K562 (cell line): Measurements from ENCODE around the gene PDIA3. TPM values are rescaled to one million over a fixed set of nuclear protein-coding genes. Genes with fewer than 3 reads are reported as not detected.

ENCODE experiments used
- BRD4 ChIP-seq: fragments of 200-600 bp; sonication (generic); IDR thresholded peaks from 2 replicates; pipeline ENCODE4 v1.6.1; 2017; ENCODE audit warnings: inconsistent platforms
- CBFA2T3 ChIP-seq: fragments of 450-650 bp; IDR thresholded peaks from 2 replicates; pipeline ENCODE4 v1.6.1; 2017
- CBX3 ChIP-seq, 2 experiments: IDR thresholded peaks; 1 replicate in 1 of 2; 2 replicates in 1 of 2; pipeline ENCODE4 v1.6.1; 2012; ENCODE audit warnings: inconsistent platforms in 2 of 2, low read length in 2 of 2, borderline replicate concordance in 1 of 2, control low read depth in 1 of 2
- HDAC3 ChIP-seq: fragments of 450-650 bp; IDR thresholded peaks from 2 replicates; pipeline ENCODE4 v1.6.1; 2018; ENCODE audit warnings: borderline replicate concordance, mild to moderate bottlenecking, moderate library complexity; ENCODE audit not compliant: partially characterized antibody
- KDM5B ChIP-seq: fragments of 200-600 bp; sonication (generic); IDR thresholded peaks from 2 replicates; pipeline ENCODE4 v1.6.1; 2012; ENCODE audit warnings: low read depth, mild to moderate bottlenecking, moderate library complexity, low read length, control low read depth, inconsistent platforms; ENCODE audit not compliant: insufficient replicate concordance
- MECOM ChIP-seq: fragments of 250-450 bp; sonication (Bioruptor Pico); IDR thresholded peaks from 2 replicates; pipeline ENCODE4 v1.8.0; 2022; ENCODE audit warnings: inconsistent platforms
- U2AF1 ChIP-seq: fragments of 200-400 bp; formaldehyde crosslinking; optimal IDR thresholded peaks from 2 replicates; pipeline ENCODE3; 2017; ENCODE audit warnings: mild to moderate bottlenecking, low read depth, low read length, moderate library complexity
- ZBTB2 ChIP-seq: fragments of 450-650 bp; IDR thresholded peaks from 2 replicates; pipeline ENCODE4 v1.6.1; 2016; ENCODE audit warnings: antibody characterized with exemption
- ZBTB7A ChIP-seq: IDR thresholded peaks from 2 replicates; pipeline ENCODE4 v1.6.1; 2011; ENCODE audit warnings: low read depth, mild to moderate bottlenecking, low read length, moderate library complexity, borderline replicate concordance; ENCODE audit not compliant: control insufficient read depth
- ZC3H11A ChIP-seq: IDR thresholded peaks from 2 replicates; pipeline ENCODE4 v1.6.1; 2012; ENCODE audit warnings: low read depth, low read length, improper control_type of control experiment
- polyA plus RNA-seq, 8 experiments: library from polyadenylated mRNA; depleted of rRNA in 4 of 8; stranded (reverse) in 5 of 8; unstranded in 3 of 8; fragments of >200 nt; fragmentation: Nextera tagmentation in 2 of 8; fragmentation: Illumina TruSeq in 1 of 8; extraction: Ambion mirVana in 2 of 8; extraction: Trizol in 1 of 8; gene quantifications; 2 replicates each; pipeline versions ENCODE4 v1.2.1 to v1.2.3, GENCODE V29; 2011 to 2014; ENCODE audit warnings: inconsistent platforms in 1 of 8, missing spikeins in 1 of 8
- total RNA-seq, 7 experiments: library from RNA; depleted of rRNA in 6 of 7; stranded (reverse); fragments of >200 nt in 6 of 7; fragmentation: Illumina TruSeq in 2 of 7; extraction: Trizol in 2 of 7; gene quantifications; 2 replicates each; pipeline versions ENCODE4 v1.2.1 to v1.2.3, GENCODE V29; 2011 to 2021; ENCODE audit warnings: low replicate concordance in 1 of 7
- TF ChIP-seq, protein P1 (sequence below): fragments of 450-650 bp; IDR thresholded peaks from 2 replicates; pipeline ENCODE4 v1.6.1; 2018; ENCODE audit not compliant: partially characterized antibody

PDIA3 gene
- total and polyA plus RNA-seq, 9 of the 15 experiments (the other 6 are each of a cell fraction or from before 2014, with no cell fraction given), result 13.5 to 386 (median 149) TPM

DNA sequence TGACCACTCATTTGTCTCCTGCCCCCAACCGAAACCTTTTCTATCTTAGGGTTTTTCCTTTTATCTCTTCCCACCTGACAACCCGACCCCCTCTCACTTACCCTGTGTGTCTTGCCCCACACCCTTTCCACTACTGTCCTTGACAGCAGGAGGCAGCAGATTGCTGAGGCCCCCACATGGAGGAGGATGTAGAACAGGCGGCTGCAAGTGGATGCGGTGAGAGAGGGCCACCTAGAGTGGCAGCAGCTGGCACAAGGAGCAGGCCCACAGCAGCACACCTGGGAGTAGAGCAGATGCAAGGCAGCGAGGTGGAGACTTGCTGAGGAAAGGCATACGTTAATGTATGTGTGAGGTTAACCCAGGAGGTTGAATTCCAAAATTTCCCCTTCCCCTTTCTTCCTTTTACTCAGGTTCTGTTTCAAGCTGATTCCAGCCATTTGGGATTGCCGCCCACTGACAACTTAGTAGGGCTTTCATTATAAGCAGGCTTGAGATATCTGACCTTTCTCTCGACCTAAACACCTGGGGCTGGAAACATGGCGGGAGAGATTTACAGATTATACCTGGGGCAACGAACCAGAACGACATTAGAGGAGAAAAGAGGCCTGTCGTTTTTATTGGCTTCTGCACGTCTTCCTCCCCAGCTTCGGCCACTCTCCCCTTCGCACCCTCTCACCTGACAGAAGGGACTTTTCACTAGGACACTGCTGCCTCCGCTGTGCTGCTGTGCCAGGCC, 53.1 kb downstream of the PDIA3 start (continued):
- TF ChIP-seq, protein P1, sequence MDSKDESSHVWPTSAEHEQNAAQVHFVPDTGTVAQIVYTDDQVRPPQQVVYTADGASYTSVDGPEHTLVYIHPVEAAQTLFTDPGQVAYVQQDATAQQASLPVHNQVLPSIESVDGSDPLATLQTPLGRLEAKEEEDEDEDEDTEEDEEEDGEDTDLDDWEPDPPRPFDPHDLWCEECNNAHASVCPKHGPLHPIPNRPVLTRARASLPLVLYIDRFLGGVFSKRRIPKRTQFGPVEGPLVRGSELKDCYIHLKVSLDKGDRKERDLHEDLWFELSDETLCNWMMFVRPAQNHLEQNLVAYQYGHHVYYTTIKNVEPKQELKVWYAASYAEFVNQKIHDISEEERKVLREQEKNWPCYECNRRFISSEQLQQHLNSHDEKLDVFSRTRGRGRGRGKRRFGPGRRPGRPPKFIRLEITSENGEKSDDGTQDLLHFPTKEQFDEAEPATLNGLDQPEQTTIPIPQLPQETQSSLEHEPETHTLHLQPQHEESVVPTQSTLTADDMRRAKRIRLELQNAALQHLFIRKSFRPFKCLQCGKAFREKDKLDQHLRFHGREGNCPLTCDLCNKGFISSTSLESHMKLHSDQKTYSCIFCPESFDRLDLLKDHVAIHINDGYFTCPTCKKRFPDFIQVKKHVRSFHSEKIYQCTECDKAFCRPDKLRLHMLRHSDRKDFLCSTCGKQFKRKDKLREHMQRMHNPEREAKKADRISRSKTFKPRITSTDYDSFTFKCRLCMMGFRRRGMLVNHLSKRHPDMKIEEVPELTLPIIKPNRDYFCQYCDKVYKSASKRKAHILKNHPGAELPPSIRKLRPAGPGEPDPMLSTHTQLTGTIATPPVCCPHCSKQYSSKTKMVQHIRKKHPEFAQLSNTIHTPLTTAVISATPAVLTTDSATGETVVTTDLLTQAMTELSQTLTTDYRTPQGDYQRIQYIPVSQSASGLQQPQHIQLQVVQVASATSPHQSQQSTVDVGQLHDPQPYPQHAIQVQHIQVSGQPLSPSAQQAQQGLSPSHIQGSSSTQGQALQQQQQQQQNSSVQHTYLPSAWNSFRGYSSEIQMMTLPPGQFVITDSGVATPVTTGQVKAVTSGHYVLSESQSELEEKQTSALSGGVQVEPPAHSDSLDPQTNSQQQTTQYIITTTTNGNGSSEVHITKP, result no peak
- no peak for TF ChIP-seq MECOM (CRISPR knock-in tag)
- TF ChIP-seq ZBTB2, result no peak
- peak; percentile 44; the same call in 1 of the 2 replicates for TF ChIP-seq ZBTB7A
- peak; percentile 31; the same call in 1 of the 2 replicates for TF ChIP-seq CBFA2T3
- TF ChIP-seq U2AF1, result no peak
- TF ChIP-seq ZC3H11A, result no peak
- no peak for TF ChIP-seq HDAC3
- no peak for TF ChIP-seq CBX3 (IDR thresholded peaks at IDR 0.05; ENCODE audit: borderline replicate concordance in 1 of 2, low read length in 2 of 2)
- no peak for TF ChIP-seq BRD4
- peak; percentile 4 for TF ChIP-seq KDM5B
